GM23338 (cell line): ENCODE results near the gene P2RX4. TPM values are rescaled to one million over a fixed set of nuclear protein-coding genes. Genes with fewer than 3 reads are reported as not detected.

Experiments
- ATAC-seq: fragments of 200-7000 bp; cut with Tn5 transposase; 3 replicates; pipeline ENCODE4 v1.9.1; 2020
- DNase-seq: peaks from one replicate; pipeline ENCODE4 v3.0.0-alpha.2; 2015; ENCODE audit warnings: low spot score
- H2AFZ ChIP-seq: fragments of 200-600 bp; sonication (generic); 2 replicates; pipeline ENCODE4 v1.8.0; 2016; ENCODE audit warnings: antibody characterized with exemption, mild to moderate bottlenecking, moderate library complexity
- H3F3A ChIP-seq: fragments of 200-600 bp; sonication (generic); replicated peaks from 2 replicates; pipeline ENCODE4 v1.8.0; 2017; ENCODE audit warnings: antibody characterized with exemption, mixed run types, low read depth
- H3K27ac ChIP-seq: fragments of 200-600 bp; sonication (generic); 2 replicates; pipeline ENCODE4 v1.6.1; 2016; ENCODE audit warnings: low read depth
- H3K27me3 ChIP-seq: fragments of 200-600 bp; sonication (generic); 2 replicates; pipeline ENCODE4 v1.8.0; 2016; ENCODE audit warnings: mild to moderate bottlenecking, mixed run types, moderate library complexity; ENCODE audit not compliant: insufficient read depth
- H3K36me3 ChIP-seq: fragments of 200-600 bp; sonication (generic); 2 replicates; pipeline ENCODE4 v1.8.0; 2016; ENCODE audit warnings: mild to moderate bottlenecking; ENCODE audit not compliant: insufficient read depth
- H3K4me1 ChIP-seq: fragments of 200-600 bp; sonication (generic); 2 replicates; pipeline ENCODE4 v1.8.0; 2016; ENCODE audit warnings: mild to moderate bottlenecking, moderate library complexity; ENCODE audit not compliant: insufficient read depth
- H3K4me2 ChIP-seq: fragments of 200-600 bp; sonication (generic); 2 replicates; pipeline ENCODE4 v1.7.1; 2017; ENCODE audit warnings: mixed run types
- H3K4me3 ChIP-seq: fragments of 200-600 bp; sonication (generic); 2 replicates; pipeline ENCODE4 v1.6.1; 2016; ENCODE audit warnings: mixed run types
- H3K79me2 ChIP-seq: fragments of 200-600 bp; sonication (generic); replicated peaks from 2 replicates; pipeline ENCODE4 v1.8.0; 2017; ENCODE audit warnings: mild to moderate bottlenecking; ENCODE audit not compliant: insufficient read depth
- H3K9me2 ChIP-seq: fragments of 200-600 bp; sonication (generic); 2 replicates; pipeline ENCODE4 v1.8.0; 2017; ENCODE audit not compliant: insufficient read depth
- H4K20me1 ChIP-seq: fragments of 200-600 bp; sonication (generic); replicated peaks from 2 replicates; pipeline ENCODE4 v1.8.0; 2017; ENCODE audit warnings: mild to moderate bottlenecking; ENCODE audit not compliant: insufficient read depth
- H3K27ac Mint-ChIP-seq: 2 replicates; pipeline ENCODE4 v1.8.0; 2020; ENCODE audit warnings: inconsistent platforms, mild to moderate bottlenecking, moderate library complexity, mixed read lengths
- H3K27me3 Mint-ChIP-seq: 3 replicates; pipeline ENCODE4 v1.8.0; 2022; ENCODE audit warnings: low read depth, mild to moderate bottlenecking, moderate library complexity, mixed read lengths, inconsistent platforms; ENCODE audit not compliant: insufficient read depth, poor library complexity
- H3K36me3 Mint-ChIP-seq: 3 replicates; pipeline ENCODE4 v1.8.0; 2021; ENCODE audit warnings: low read depth, mild to moderate bottlenecking, inconsistent platforms, moderate library complexity, mixed read lengths
- H3K4me1 Mint-ChIP-seq: 3 replicates; pipeline ENCODE4 v1.8.0; 2020; ENCODE audit warnings: mild to moderate bottlenecking, inconsistent platforms, mixed read lengths
- H3K4me3 Mint-ChIP-seq: 3 replicates; pipeline ENCODE4 v1.8.0; 2021; ENCODE audit warnings: moderate library complexity, mild to moderate bottlenecking, inconsistent platforms, mixed read lengths
- H3K9me3 Mint-ChIP-seq: 3 replicates; pipeline ENCODE4 v1.8.0; 2020; ENCODE audit warnings: moderate library complexity, mild to moderate bottlenecking, inconsistent platforms, mixed read lengths
- CREB1 ChIP-seq: fragments of 250-450 bp; sonication (Bioruptor Pico); IDR thresholded peaks from 2 replicates; pipeline ENCODE4 v1.5.0; 2020; ENCODE audit warnings: low read depth, mild to moderate bottlenecking, moderate library complexity
- EZH2 ChIP-seq: fragments of 200-600 bp; sonication (generic); IDR thresholded peaks from one replicate; pipeline ENCODE4 v1.8.0; 2017; ENCODE audit warnings: antibody characterized with exemption, mild to moderate bottlenecking, low read depth; ENCODE audit not compliant: unreplicated experiment
- JUNB ChIP-seq: IDR thresholded peaks from one replicate; pipeline ENCODE4 v1.6.1; 2016; ENCODE audit warnings: antibody characterized with exemption; ENCODE audit not compliant: unreplicated experiment
- NANOG ChIP-seq: IDR thresholded peaks from 2 replicates; pipeline ENCODE4 v1.6.1; 2016; ENCODE audit warnings: antibody characterized with exemption, borderline replicate concordance
- POLR2AphosphoS5 ChIP-seq: IDR thresholded peaks from 2 replicates; pipeline ENCODE4 v1.6.1; 2016; ENCODE audit warnings: antibody characterized with exemption, low read depth
- ZNF462 ChIP-seq: fragments of 250-450 bp; sonication (Bioruptor Pico); IDR thresholded peaks from 2 replicates; pipeline ENCODE4 v1.5.0; 2020; ENCODE audit warnings: mild to moderate bottlenecking, moderate library complexity
- polyA plus RNA-seq: library from polyadenylated mRNA; unstranded; fragments of >200 nt; fragmentation: Nextera tagmentation; extraction: Ambion mirVana; gene quantifications from 2 replicates; pipeline ENCODE4 v1.2.1, GENCODE V29; 2016
- total RNA-seq: library from RNA; depleted of rRNA; stranded (reverse); fragments of >200 nt; shearing (Covaris generic); gene quantifications from 2 replicates; pipeline ENCODE4 v1.2.3, GENCODE V29; 2014

P2RX4 gene
- total and polyA plus RNA-seq, 2 experiments from 2014 or later: 5.6 to 18.9 TPM

GRCh38 chr12:121167951-121168350, 42.0 kb upstream of the P2RX4 start (continued):
- TF ChIP-seq ZNF462 (CRISPR knock-in tag) (no peak), POLR2AphosphoS5 (no peak), NANOG (no peak)

GRCh38 chr12:121170151-121170550, 39.8 kb upstream of the P2RX4 start:
- H3K9me3 Mint-ChIP-seq: no peaks in the 10 kb centered on the region

More at GRCh38 chr12:121170151-121170550, 39.8 kb upstream of the P2RX4 start:
- Mint-ChIP-seq H3K36me3 (no peaks in the 10 kb centered on the region), H3K4me1 (no peaks in the 10 kb centered on the region), H3K27ac (no peak overlapping the region), H3K27me3 (peaks cover 6% of the 10 kb centered on the region), H3K4me3 (no peak overlapping the region)
- Histone ChIP-seq H3K27me3 (no peaks in the 10 kb centered on the region), H2AFZ (0 out of 2 replicates have a peak overlapping the region, but pooled peaks have one; percentile 56), H3K4me2 (no peak overlapping the region), H3F3A (no peaks in the 10 kb centered on the region), H3K27ac (no peak overlapping the region), H3K79me2 (no peaks in the 10 kb centered on the region), H3K36me3 (no peaks in the 10 kb centered on the region), H3K4me1 (no peaks in the 10 kb centered on the region), H4K20me1 (no peaks in the 10 kb centered on the region), H3K9me2 (0 out of 2 replicates have a peak, but pooled peaks cover 3% of the 10 kb centered on the region), H3K4me3 (no peak overlapping the region)
- DNase-seq (no peak), ATAC-seq (peak; percentile 38; the same call in 2 of the 3 replicates)
- no peak for TF ChIP-seq CREB1 (CRISPR knock-in tag)
- no peak for TF ChIP-seq EZH2
- TF ChIP-seq JUNB: no peak
